HG03060 (cell line): ENCODE results near the gene PDE4D.
"Not testable (repeated sequence)": the region's sequence is repeated elsewhere in the genome, so short reads cannot be mapped to it uniquely, and the experiment has no call there.

Experiments used
- ATAC-seq: cut with Tn5 transposase; IDR thresholded peaks from one replicate; pipeline ENCODE4 v1.9.1; 2021; ENCODE audit warnings: low read depth, moderate number of reproducible peaks; ENCODE audit not compliant: unreplicated experiment

Gene PDE4D

DNA sequence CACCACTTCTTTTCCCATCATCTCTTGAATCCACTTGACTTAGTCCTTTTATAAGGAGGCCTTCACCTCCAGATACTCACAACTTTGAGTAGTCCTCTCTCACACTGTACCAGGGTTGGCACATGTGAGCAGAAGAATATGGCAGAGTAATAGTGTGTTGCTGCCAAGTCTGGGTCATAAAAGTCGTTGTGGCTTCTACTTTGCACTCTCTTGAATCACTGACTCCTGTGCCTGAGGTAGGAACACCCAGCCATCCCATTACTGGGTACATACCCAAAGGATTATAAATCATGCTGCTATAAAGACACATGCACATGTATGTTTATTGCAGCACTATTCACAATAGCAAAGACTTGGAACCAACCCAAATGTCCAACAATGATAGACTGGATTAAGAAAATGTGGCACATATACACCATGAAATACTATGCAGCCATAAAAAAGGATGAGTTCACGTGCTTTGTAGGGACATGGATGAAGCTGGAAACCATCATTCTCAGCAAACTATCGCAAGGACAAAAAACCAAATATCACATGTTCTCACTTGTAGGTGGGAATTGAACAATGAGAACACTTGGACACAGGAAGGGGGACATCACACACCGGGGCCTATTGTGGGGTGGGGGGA, 145.4 kb downstream of the PDE4D start:
- ATAC-seq = not testable (repeated sequence)

DNA sequence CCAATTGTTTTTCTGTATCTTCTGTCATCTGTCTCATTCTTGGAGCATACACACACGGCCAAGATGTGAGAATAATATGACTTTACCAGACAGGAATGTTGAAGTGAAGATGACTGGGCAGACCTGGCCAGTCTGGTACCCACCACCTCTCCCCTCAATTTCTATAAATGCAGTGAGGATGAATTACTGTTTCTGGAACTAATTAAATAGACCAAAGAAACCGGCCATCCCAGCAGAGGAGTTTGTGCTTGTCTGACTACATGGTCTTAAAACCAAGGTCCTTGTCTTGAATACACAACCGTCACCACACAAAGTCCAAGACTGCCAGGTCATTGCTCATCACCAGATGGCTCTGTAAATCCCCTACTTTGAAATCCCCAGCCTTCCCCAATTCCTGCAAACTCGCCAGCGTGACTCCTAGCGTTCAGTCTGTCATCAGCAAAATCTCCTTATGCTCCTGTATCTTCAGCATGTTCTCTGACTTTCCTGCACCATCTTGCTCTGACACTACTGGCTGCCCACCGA, 147.2 kb downstream of the PDE4D start:
- ATAC-seq = no peak

DNA sequence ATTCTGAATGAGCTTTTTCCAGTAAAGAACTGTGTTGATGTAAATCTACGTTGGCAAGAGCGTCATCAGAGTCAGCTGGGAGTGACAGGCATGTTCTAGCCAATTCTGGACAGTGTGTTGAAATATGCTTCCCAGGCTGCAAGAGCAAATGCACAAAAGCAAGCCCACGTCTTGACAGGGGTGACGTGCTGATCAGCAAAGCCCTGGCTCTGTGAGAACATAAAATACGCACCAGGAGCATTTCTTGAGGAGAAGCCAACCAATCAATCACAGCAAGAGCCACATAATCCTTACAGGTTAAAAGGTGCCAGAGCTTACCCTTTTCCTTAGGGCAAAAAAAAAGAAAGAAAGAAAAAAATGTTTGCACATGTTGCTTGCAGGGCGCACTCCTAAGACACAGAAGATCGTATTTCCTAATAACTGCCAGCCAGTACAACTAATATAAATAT, 148.1 kb downstream of the PDE4D start:
- no peak for ATAC-seq

DNA sequence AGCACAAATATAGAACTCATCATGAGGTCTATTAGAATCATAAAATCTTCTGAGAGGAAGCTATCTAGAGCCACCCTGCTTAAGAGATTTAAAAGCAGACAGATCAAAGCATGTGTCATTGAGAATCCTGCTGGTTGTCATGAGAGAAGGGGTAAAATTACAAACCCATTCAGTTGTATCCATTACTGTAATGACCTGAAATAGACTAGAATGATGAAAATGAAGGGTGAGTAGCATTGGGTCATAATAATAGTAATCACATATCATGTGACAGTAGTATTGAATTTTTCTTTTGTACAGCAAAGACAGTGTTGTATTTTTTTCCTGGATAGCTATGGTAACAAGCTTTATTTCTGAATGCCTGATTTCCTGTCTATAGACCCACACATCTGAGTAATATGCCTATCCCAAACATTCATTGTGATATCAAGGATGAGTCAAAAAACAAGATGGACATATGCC, 149.0 kb downstream of the PDE4D start:
- ATAC-seq = no peak

DNA sequence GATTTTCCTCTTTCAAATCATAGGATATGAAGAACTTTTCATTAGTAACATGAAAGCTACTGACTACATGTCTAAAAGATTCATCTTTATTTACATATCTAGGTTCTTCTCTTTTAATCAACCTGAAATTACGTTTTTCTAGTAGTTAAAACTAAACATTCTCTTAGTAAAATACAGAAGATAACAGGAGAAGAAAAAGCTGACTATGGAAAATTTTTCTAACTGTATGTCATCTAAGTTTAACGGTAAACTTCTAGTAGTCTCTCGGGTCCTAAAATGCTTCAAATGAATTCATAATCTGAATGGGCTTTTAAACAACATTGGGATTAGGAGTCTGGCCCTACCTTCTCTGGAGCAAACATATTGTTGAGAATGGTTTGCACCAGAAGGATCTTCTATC, 151.9 kb downstream of the PDE4D start:
- ATAC-seq = no peak

DNA sequence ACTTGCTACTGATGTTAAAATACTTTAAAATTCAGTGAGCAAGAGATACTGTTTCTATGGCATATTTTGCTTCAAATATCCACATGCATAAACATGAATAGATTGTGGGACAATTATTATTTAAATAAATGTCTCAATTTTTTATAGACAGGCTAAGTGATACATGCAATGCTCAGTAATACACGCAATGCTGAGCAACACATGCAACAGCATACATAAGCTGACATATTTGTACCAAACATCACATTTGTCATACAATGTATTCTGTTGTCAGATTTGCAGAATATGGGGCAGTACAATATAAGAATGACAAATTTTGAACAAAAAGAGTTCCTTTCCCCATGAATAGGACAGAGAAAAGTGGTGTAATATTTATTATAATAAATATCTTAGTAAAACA, 155.5 kb downstream of the PDE4D start:
- ATAC-seq = no peak

DNA sequence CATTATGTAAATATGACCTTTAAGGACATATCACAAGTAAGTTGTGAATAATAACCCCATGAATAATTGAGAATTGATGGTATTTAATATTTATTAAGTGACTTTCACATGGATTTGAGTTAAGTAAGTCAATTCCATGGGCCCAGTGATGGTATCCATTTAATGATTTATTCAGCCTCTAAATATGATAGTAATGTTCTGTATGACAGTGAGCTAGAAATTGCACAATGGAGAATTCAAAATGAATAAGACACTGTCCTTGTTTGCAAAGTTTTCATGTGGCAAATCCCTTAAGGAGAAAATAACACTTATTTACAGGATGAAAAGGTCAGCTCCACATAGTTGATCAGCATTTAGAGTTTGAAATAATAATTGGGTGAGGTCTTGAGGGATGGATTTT, 160.7 kb downstream of the PDE4D start:
- no peak for ATAC-seq

DNA sequence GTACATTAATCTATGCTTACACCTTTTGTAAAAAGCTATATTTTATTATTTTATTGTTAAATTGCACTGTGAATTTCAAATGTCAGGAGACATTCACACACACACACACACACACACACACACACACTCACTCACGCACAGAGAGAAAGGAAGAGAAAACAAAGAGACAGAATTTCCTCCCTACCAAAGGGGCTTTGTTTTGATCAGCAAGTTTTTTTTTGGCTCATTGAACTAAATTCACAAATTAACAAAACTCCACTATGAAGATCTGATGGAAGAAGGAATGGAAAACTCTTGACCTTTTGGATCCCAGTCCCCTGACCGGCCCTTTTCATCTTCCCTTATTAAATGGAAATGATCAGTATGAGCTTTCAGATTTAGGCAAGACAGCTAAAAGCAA, 161.2 kb downstream of the PDE4D start:
- ATAC-seq = no peak

DNA sequence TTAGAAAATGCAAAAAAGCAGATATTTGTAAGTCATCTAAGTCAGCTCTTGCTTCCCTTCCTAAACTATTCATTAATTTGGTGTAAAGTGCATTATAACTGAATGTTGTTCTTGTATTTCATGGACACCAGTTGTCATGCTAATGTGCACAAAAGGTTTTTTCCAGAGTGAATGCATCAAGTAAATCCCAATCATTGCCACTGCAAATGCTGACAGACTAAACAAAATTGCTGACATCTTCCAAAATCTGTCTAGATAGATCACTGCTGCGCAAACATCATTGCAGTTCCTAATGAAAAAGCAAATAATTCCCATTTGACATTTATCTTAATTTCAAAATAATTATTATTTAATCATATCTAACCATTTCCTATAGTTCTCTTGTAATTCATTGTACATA, 161.7 kb downstream of the PDE4D start:
- ATAC-seq = no peak

DNA sequence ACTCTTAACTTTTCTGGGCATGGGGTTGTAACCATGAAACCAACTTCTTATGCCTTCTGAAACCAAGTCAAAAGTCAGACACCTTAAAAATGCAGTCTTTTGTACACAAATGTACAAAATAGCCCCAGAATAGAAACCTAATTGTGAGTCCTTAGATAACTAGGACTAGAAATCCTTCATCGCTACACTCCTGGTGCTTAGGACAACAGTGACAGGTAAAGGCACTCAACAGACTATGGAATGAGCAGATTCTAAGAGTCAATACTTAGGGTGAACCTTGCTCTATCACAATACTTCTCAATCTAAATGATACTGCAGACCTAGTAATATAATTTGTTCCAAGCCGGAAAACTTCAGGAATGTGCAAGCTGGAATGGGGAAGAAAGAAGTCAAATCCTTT, 163.7 kb downstream of the PDE4D start:
- ATAC-seq = no peak

DNA sequence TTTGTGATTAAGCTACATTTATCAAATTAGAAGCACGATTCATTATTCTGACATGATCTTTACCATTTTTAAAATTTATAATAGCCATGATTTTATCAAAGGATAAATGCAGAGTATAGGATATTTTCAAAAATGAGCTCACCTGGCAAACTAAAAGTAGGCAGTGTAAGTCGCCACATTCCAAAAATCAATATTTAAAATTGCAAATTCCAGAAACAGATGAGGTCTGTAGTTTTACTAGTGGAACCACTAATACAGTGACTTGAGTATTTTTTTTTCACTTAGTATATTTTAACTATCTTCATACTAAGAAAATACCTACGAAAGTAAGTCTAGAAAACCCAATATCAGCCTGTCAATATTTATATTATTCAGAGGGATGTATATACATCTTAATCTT, 164.2 kb downstream of the PDE4D start:
- ATAC-seq = no peak

DNA sequence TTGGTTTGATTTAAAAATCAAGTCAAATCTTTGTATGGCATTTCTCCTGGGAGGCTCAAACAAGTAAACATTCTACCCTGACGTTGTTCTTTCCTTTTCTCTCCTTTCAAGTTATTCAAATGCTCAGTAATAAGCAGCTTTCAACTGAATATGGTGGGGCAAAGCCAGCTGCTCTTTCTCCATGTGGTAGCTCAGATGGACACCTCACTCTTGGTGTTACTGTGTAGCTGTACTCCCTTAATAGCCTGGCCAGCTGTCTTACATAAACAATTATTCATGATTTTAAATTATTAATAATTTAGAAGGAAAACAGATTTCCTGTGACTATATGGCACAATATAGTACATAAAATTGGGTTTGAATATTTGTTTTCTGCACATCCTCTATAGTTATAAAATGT, 165.2 kb downstream of the PDE4D start:
- no peak for ATAC-seq

DNA sequence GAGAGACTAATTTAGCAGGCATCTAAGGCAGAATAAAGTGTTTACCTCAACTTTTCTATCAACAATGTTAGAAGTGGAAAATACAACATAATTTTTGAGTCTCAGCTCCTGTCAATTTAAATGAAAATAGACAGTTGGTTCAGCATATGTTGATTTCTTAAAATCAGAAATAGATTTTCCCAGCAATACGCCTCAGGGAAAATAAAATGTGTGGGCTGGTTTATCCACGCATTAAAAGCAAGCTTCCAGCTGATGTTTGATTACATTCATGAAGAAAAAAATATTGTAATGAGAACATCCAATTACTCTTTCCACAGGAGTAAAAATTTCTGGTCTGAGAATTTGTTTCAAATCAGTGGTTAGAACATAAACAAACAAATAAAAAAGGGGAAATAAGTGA, 166.3 kb downstream of the PDE4D start:
- no peak for ATAC-seq

DNA sequence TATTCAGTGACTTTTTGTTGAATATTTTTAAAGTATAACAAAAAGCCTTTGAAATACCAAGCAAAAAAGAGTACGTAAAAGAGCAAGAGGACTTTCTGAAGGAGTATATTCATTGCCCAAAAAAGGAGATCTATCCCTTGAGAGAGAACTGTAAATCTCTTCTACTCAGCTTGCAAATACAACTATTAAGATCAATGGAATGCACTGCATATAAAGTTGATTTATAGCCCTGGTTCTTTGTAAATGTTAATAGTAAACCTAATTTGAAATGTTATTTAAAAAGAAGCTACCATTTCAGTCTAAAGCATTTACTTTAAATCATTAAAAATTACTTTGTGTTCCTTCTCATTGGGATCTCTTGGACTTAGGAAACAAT, 168.1 kb downstream of the PDE4D start:
- no peak for ATAC-seq

DNA sequence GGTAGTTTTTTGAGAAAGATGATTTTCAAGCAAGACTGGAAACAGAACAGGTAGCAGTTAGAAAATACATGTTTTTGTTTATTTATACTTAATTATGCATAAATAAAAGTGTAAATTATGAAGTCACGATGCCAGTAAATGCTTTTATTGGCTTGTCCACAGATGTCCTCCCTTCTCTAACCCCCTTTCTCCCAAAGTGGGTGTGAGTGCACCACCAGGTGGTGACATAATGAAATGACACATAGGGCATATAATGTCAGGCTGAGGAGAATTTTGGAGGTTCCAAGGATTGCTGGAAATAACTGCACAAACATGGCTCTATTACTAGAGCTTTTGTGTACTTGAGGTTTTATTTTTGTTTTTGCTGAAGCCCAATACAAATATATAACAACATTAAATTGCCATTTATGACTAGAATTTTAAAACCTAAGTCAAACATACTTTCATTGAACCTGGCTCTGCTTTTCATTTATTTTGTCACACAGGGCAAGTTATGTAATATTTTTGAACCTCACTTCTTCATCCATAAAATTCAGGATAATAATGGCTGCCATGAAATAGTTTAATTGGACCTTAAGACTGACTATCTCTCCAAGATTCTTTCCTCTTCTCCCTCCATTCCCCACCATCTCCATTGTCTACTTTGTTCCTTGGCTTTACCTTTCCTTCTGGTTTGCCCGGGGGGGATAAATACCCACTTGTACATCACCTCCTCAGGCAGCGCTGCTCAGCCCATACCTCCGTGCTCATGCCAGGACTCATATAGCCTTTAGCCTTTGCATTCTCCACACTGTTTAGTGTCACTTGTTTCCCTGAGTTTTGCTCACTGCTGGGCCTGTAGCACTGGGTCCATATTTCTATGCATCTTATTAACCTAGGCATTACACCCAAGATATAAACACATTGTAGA, 168.8 kb downstream of the PDE4D start:
- peak; percentile 60 for ATAC-seq

DNA sequence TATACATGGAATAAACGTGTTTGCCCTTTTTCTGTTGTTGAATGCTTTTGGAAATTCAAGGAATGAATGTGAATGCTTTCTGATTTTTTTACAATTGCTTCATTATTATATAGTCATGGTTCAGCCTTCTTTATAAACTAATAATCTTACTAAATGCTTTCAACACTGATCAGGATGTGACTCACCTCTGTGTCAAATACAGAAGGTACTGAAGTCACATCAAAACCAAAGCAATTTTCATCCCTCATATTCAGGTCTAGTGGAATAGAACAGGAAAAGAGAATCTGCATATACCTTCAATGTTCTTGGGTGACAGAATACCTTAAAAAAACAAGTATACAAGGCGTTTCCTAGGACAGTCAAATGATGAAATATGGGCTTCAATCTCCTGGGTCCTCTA, 170.7 kb downstream of the PDE4D start:
- no peak for ATAC-seq

DNA sequence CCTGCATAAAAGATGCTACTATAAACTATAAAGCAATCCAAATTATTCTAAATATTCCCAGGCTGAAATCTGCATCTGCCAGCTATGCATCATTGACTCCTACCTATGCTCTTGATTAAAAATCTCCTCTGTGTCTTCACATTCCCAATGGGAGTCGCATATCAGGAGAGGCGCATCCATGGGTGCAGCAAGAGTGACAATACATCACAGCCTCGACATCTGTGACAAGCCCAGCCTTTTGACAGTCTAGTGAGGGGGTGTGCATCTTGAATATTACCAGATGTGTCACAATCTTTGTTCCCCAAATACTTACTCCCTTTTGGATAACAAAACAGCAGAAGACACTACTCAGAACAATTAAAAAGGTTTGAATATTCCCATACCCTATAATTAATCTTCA, 171.8 kb downstream of the PDE4D start:
- no peak for ATAC-seq

DNA sequence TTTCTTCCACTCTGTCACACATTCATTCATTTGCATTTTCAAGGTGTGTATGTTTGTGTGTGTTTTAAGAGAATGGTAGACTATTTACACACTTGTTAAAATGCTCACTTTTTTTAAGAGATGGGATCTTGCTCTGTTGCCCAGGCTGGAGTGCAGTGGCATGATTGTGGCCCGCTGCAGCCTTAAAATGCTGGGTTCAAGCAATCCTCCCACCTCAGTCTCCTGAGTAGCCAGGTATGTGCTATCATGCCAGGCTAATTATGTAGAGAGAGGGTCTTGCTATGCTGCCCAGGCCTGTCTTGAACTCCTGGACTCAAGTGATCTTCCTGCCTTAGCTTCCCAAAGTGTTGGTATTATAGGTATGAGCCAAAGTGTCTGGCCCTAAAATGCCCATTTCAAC, 173.5 kb downstream of the PDE4D start:
- no peak for ATAC-seq

DNA sequence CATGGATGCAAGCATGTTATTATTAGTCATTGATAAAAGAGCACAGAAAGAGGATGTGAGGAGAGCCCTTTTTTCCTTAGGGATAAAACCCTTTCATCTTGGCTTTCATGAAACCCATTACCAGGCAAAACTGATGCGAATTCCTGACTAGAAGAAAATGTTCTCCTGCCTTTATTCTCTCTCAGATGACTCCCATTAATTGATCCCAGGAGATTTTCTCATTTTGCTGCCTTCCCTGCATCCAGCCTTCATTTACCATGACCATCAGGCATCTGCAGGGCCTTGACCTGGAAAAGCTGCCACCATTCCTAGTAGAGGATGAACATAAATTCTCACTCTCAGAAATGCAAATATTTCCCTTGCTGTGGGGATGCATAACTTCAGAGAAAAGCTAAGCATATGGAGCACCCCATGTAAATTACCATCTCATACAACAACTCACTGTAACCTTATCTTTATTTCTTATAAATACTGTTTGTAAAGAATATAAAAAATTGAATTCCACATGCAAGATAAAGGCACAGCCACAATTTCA, 176.5 kb downstream of the PDE4D start:
- ATAC-seq = no peak

DNA sequence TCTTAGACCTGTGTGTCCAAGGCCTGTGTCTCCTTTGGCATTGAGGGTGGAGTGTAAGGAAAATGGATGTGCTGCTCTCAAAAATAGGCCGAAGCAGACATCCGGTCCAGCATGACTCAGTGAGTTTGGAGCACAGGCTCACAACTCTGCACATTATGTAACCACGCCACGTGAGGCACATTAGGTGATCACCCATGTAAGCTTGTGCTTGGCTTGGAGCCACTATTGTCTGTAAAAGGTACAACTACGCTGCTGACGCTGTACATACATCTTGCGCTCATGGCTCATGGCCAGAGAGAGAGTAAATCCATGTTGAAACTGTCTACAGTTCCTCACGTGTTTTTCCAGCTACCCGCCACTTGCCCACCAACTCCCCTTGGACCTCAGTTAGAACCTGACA, 177.5 kb downstream of the PDE4D start:
- no peak for ATAC-seq

DNA sequence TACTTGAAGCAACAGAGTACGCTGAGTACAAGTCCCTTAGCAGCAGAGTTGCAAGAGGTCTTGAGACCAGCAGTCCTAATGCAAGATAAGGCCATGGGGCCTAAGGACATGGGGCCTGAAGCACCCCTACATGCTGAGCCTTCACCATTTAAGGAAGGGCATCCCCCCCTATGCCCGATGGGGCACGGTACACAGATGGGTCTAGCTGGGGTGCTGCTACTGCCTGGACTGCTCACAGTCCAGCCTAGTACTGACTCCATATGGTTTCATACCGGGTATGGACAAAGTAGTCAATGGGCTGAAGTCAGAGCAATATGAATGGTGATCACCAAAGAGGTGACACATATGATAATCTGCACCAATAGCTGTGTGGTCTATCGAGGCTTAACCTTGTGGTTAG, 178.3 kb downstream of the PDE4D start:
- ATAC-seq = no peak

DNA sequence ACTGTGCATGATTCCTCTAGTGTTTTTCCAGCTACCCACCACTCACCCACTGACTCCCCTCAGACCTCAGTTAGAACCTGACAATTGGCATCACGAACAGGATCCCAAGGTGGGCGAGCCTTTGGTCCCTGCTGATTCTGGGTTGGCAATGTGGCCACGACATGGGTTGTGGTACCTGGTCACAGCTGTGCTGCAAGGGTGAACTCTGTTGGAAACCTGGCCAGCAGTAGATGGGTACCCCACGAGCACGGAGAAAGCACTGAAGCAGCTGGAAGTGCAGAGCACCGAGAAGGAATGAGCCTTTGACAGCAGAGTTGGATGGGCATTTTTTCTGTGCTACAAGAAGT, 180.1 kb downstream of the PDE4D start:
- ATAC-seq = no peak
